CD4-positive, alpha-beta T cell (primary cell): ENCODE results near the gene B3GAT3. TPM values are rescaled to one million over a fixed set of nuclear protein-coding genes. Genes with fewer than 3 reads are reported as not detected.
A peak's percentile ranks its signal among the peaks of the same experiment; 100 is the strongest.

Experiments
- ATAC-seq: fragments of 200-7000 bp; cut with Tn5 transposase; one replicate; pipeline ENCODE4 v1.10.0; 2022; ENCODE audit warnings: mild to moderate bottlenecking; ENCODE audit not compliant: poor library complexity
- CTCF ChIA-PET: fragments of 350-600 bp; sonication (Branson Sonifier 250); formaldehyde crosslinking; loops from one replicate; lab custom pipeline; 2021; ENCODE audit warnings: antibody characterized with exemption, inconsistent platforms; lab: Charles Lee
- POLR2A ChIA-PET: fragments of 350-600 bp; sonication (Branson Sonifier 250); formaldehyde crosslinking; loops from one replicate; lab custom pipeline; 2021; ENCODE audit warnings: antibody characterized with exemption, inconsistent platforms; lab: Charles Lee
- DNase-seq, 14 experiments: peaks; one replicate each; pipeline ENCODE4 v3.0.0-alpha.2; 2013 to 2020; ENCODE audit warnings: mixed read lengths in 2 of 14
- H3K27ac ChIP-seq, 2 donors: one replicate each; pipeline versions ENCODE4 v1.5.1 to v1.7.0; 2013; ENCODE audit warnings: low read length in 2 of 2, low read depth in 1 of 2, mild to moderate bottlenecking in 1 of 2
- H3K27me3 ChIP-seq, 2 experiments: 1 replicate in 1 of 2; 2 replicates in 1 of 2; pipeline versions ENCODE4 v1.6.1 to v1.7.0; 2013; ENCODE audit warnings: low read length in 2 of 2, control low read depth in 1 of 2, mild to moderate bottlenecking in 1 of 2, moderate library complexity in 1 of 2; ENCODE audit not compliant: insufficient read depth in 2 of 2, control insufficient read depth in 1 of 2
- H3K36me3 ChIP-seq: one replicate; pipeline ENCODE4 v1.6.1; 2013; ENCODE audit warnings: low read length, control low read depth; ENCODE audit not compliant: insufficient read depth
- H3K4me1 ChIP-seq: one replicate; pipeline ENCODE4 v1.6.1; 2013; ENCODE audit warnings: low read length, control low read depth; ENCODE audit not compliant: insufficient read depth
- H3K4me3 ChIP-seq: one replicate; pipeline ENCODE4 v1.5.1; 2013; ENCODE audit warnings: mild to moderate bottlenecking, low read length, moderate library complexity
- H3K9me3 ChIP-seq, 2 experiments: 1 replicate in 1 of 2; 2 replicates in 1 of 2; pipeline versions ENCODE4 v1.6.1 to v1.7.0; 2013; ENCODE audit warnings: low read length in 2 of 2, mild to moderate bottlenecking in 2 of 2, control low read depth in 1 of 2, moderate library complexity in 1 of 2; ENCODE audit not compliant: control insufficient read depth in 1 of 2, insufficient read depth in 1 of 2
- H3K27ac Mint-ChIP-seq: one replicate; pipeline ENCODE4 v1.8.0; 2020; ENCODE audit warnings: mixed read lengths
- H3K27me3 Mint-ChIP-seq: one replicate; pipeline ENCODE4 v1.8.0; 2021; ENCODE audit warnings: mixed read lengths
- H3K36me3 Mint-ChIP-seq: one replicate; pipeline ENCODE4 v1.8.0; 2021; ENCODE audit warnings: low read depth, mixed read lengths
- H3K4me1 Mint-ChIP-seq: one replicate; pipeline ENCODE4 v1.8.0; 2021; ENCODE audit warnings: low read depth, mixed read lengths
- H3K4me3 Mint-ChIP-seq: one replicate; pipeline ENCODE4 v1.8.0; 2020; ENCODE audit warnings: mild to moderate bottlenecking, mixed read lengths
- H3K9me3 Mint-ChIP-seq: one replicate; pipeline ENCODE4 v1.8.0; 2020; ENCODE audit warnings: mixed read lengths
- CTCF ChIP-seq: fragments of 200-600 bp; IDR thresholded peaks from one replicate; pipeline ENCODE4 v1.8.0; 2022; ENCODE audit warnings: antibody characterized with exemption, mild to moderate bottlenecking
- intact Hi-C, 2 experiments: fragments of 100-400 bp; cut with DNase I in 1 of 2; cut with micrococcal nuclease in 1 of 2; formaldehyde crosslinking; loops; one replicate each; pipeline versions ENCODE4 v1.15.1 to v1.9.0; 2023 to 2025; cut with DNase I, micrococcal nuclease
- total RNA-seq, 174 experiments: library from RNA in 2 of 174; stranded (reverse) in 2 of 174; gene quantifications; one replicate each; pipeline ENCODE4 v1.2.3 and lab custom pipeline; 2021 to 2026

Gene B3GAT3
- total RNA-seq, 2 experiments from 2014 or later = 47.2 to 49.5 TPM

- H3K9me3 Mint-ChIP-seq = no peaks in the 10 kb centered on the region
- peak within 1 kb of the TSS; percentile 90 for H3K4me3 Mint-ChIP-seq
- peak; percentile 87 for TF ChIP-seq CTCF
- Histone ChIP-seq H3K9me3 (no peaks in the 10 kb centered on the region), H3K27me3 (no peaks in the 10 kb centered on the region), H3K4me3 (peak within 1 kb of the TSS; percentile 92), H3K36me3 (peaks cover 66% of the 10 kb centered on the region), H3K27ac (peak within 1 kb of the TSS; percentile 78 to 90), H3K4me1 (peaks cover 63% of the 10 kb centered on the region)
- ATAC-seq = peak; percentile 76
- DNase-seq = peak; percentile 77 to 94 (median 89)
- peak within 1 kb of the TSS; percentile 94 for H3K27ac Mint-ChIP-seq
- peaks cover 44% of the 10 kb centered on the region for H3K4me1 Mint-ChIP-seq
- peaks cover 53% of the 10 kb centered on the region for H3K36me3 Mint-ChIP-seq
- ChIA-PET POLR2A (interaction anchor here (0.7 to 5.7 kb wide), 17 partner anchors 10 to 268 kb away, joined by 3 to 55 read pairs (median 7); partner anchors contain the start of genes B3GAT3, C11orf98, CSKMT and INTS5), CTCF (interaction anchor here (0.6 to 3.0 kb wide), 18 partner anchors 9 to 114 kb away, joined by 3 to 20 read pairs (median 4); partner anchors contain the start of genes B3GAT3, C11orf98, CSKMT and EEF1G)
- no peaks in the 10 kb centered on the region for H3K27me3 Mint-ChIP-seq
- intact Hi-C loops = loop anchor here (1.0 to 5.0 kb wide), 4 partner anchors 20 to 40 kb away; partner anchors contain the start of genes GANAB (in 1 of the 2), INTS5 (in 1 of the 2) and TUT1 (in 1 of the 2)
Observed at GRCh38 chr11:62612366-62613290, 9.2 kb downstream of the B3GAT3 start, which contains the start of the genes EML3 and ROM1. EML3 (minus strand) TSS chr11:62612775; CDS start chr11:62612457, 318 bp downstream. ROM1 (plus strand) TSS chr11:62613257; CDS start chr11:62613282, 25 bp downstream.

GRCh38 chr11:62611705-62612365 is 10.0 kb downstream of the B3GAT3 start:
- intact Hi-C loops = loop anchor here (1.0 to 5.0 kb wide), 4 partner anchors 20 to 40 kb away; partner anchors contain the start of genes GANAB (in 1 of the 2), INTS5 (in 1 of the 2) and TUT1 (in 1 of the 2)
- peak overlapping the region; percentile 94 for H3K27ac Mint-ChIP-seq
- Histone ChIP-seq H3K27me3 (no peaks in the 10 kb centered on the region), H3K9me3 (no peaks in the 10 kb centered on the region), H3K4me1 (peaks cover 63% of the 10 kb centered on the region), H3K4me3 (peak overlapping the region; percentile 92), H3K27ac (peak overlapping the region; percentile 78 to 90), H3K36me3 (peaks cover 65% of the 10 kb centered on the region)
- DNase-seq = peak in 9 of 14 experiments; percentile 15 to 83 (median 32)
- no peaks in the 10 kb centered on the region for H3K9me3 Mint-ChIP-seq
- peaks cover 54% of the 10 kb centered on the region for H3K36me3 Mint-ChIP-seq
- H3K4me3 Mint-ChIP-seq = peak overlapping the region; percentile 90
- peak; percentile 26 for ATAC-seq
- no peak for TF ChIP-seq CTCF
- peaks cover 47% of the 10 kb centered on the region for H3K4me1 Mint-ChIP-seq
- ChIA-PET POLR2A (interaction anchor here (0.7 to 5.7 kb wide), 15 partner anchors 9 to 269 kb away, joined by 3 to 55 read pairs (median 8); partner anchors contain the start of genes B3GAT3, C11orf98, CSKMT and EEF1G), CTCF (interaction anchor here (0.6 to 3.0 kb wide), 16 partner anchors 10 to 113 kb away, joined by 3 to 20 read pairs (median 4); partner anchors contain the start of genes B3GAT3, C11orf98, CSKMT and EEF1G)
- H3K27me3 Mint-ChIP-seq = no peaks in the 10 kb centered on the region
